ENCODE measurements around the gene XRRA1.

DNA sequence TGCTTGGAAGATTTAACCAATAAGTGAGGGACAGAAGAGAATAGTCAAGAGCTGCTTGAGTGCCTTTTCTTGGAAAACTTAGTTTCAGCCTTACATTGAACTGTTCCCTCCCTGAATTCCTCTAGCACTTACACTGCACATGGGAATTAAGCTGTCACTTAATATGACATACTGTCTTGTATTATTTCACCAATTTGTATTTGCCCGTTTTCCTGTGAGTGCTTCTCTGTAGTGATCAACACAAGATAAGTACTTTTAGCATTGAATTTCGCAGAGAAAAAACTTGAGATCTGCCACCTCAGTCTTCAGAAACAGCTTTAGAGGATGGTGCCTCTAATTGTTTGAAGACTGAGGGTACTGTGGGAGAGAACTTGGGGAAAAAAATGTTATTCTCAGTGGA lies 3.9 kb upstream of the XRRA1 start:
- TF ChIP-seq POLR2A (IDR thresholded peaks at IDR 0.05; ENCODE audit: low read length) (no peak), GATA1 (IDR thresholded peaks at IDR 0.05; ENCODE audit: low read depth, low read length) (no peak)
